Measurements from ENCODE around the gene RNF144A. TPM values are rescaled to one million over a fixed set of nuclear protein-coding genes. Genes with fewer than 3 reads are reported as not detected.

The RNF144A gene
- total and polyA plus RNA-seq, 2 donors (not counting 1 experiment from before 2014, with no cell fraction given), result 1.2 to 1.6 TPM

DNA sequence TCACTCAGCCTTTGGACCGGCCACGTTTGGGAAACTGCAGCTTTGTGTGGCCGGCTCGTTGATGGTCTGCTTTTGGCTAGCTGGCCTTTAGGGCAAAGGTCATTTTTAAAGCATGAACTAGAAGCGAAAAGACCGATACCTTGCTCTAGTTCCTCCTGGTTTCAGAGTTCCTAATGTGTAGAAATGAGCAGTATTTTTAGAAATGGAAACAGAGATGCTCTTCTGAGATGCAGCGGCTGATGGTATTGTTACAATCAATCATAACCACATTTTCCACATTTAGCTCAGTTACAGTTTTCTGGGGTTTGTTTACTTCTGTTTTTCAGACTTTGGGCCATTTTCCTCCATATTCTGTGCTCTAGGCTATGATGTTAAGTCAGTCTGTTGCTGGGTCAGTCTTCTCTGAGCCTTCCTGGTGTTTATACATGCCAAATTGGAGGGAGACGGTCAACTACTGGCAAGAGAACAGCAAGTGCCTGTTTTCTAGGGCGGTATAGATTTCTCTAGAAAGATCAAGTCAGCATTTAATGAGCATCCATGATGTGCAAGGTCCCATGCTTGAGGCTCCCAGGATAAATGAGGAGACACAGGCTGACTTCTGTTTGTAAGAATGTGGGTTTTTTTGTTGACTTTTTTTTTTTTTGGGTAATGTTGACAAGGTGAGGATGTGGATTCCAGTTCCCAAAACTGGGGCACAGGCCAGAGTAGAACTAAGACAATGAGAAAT is 28.0 kb downstream of the RNF144A start:
- intact Hi-C loops (cut with micrococcal nuclease), result no loop called here
- H3K27me3 Mint-ChIP-seq, result no peaks in the 10 kb centered on the region
- H3K4me1 ChIP-seq (ENCODE audit: control insufficient read depth in 2 of 2, insufficient read depth in 2 of 2, low read length in 2 of 2), result peaks cover 6 to 13% of the 10 kb centered on the region in 2 donors
- no peak overlapping the region for H3K4me2 ChIP-seq (replicated peaks; ENCODE audit: low read depth, low read length, poor library complexity, severe bottlenecking)
- no peaks in the 10 kb centered on the region for H3K27me3 ChIP-seq (replicated peaks in 1 of 4; ENCODE audit: control extremely low read depth in 1 of 4, control insufficient read depth in 3 of 4, insufficient read depth in 4 of 4, low read length in 3 of 4)
- H3K4me3 ChIP-seq (ENCODE audit: control extremely low read depth in 1 of 5, extremely low read depth in 1 of 5, insufficient read depth in 1 of 5, low read depth in 2 of 5, low read length in 4 of 5), result no peak overlapping the region
- no peak overlapping the region for H3K27ac ChIP-seq (ENCODE audit: low read length in 2 of 2)
- no peak for ATAC-seq (ENCODE audit: low read depth)
- no peaks in the 10 kb centered on the region for H4K20me1 ChIP-seq (ENCODE audit: control insufficient read depth, insufficient read depth, low read length, poor library complexity, severe bottlenecking)
- peaks cover 0 to 2% of the 10 kb centered on the region in 2 experiments for H3K36me3 ChIP-seq (replicated peaks in 1 of 2; ENCODE audit: control extremely low read depth in 1 of 2, control insufficient read depth in 1 of 2, extremely low read depth in 1 of 2, insufficient read depth in 2 of 2, low read length in 1 of 2)
- H3K9me3 Mint-ChIP-seq (ENCODE audit: insufficient read depth), result no peaks in the 10 kb centered on the region
- ChIA-PET POLR2A (no interaction called here), CTCF (no interaction called here)
- TF ChIP-seq, protein P1, sequence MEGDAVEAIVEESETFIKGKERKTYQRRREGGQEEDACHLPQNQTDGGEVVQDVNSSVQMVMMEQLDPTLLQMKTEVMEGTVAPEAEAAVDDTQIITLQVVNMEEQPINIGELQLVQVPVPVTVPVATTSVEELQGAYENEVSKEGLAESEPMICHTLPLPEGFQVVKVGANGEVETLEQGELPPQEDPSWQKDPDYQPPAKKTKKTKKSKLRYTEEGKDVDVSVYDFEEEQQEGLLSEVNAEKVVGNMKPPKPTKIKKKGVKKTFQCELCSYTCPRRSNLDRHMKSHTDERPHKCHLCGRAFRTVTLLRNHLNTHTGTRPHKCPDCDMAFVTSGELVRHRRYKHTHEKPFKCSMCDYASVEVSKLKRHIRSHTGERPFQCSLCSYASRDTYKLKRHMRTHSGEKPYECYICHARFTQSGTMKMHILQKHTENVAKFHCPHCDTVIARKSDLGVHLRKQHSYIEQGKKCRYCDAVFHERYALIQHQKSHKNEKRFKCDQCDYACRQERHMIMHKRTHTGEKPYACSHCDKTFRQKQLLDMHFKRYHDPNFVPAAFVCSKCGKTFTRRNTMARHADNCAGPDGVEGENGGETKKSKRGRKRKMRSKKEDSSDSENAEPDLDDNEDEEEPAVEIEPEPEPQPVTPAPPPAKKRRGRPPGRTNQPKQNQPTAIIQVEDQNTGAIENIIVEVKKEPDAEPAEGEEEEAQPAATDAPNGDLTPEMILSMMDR (IDR thresholded peaks at IDR 0.05), result no peak
- no peak for TF ChIP-seq EZH2 (IDR thresholded peaks at IDR 0.05; ENCODE audit: borderline replicate concordance, insufficient read depth, low read depth, low read length, poor library complexity, severe bottlenecking)
- 90% methylated on average over 5 of the region's 9 CpGs for WGBS (ENCODE audit: insufficient coverage)
- peaks cover 11% of the 10 kb centered on the region for H3K4me1 Mint-ChIP-seq
- no peak overlapping the region for H3K27ac Mint-ChIP-seq
- no peak overlapping the region for H3K4me3 Mint-ChIP-seq
- no peaks in the 10 kb centered on the region for H3K9me3 ChIP-seq (ENCODE audit: control extremely low read depth in 1 of 3, control insufficient read depth in 2 of 3, insufficient read depth in 1 of 3, low read length in 2 of 3)
- H3K9ac ChIP-seq (ENCODE audit: low read length), result no peak overlapping the region
- H3K79me2 ChIP-seq (ENCODE audit: control insufficient read depth, insufficient read depth, low read length), result no peaks in the 10 kb centered on the region
- H2AFZ ChIP-seq (ENCODE audit: insufficient read depth, low read depth, low read length, poor library complexity, severe bottlenecking), result peak overlapping the region; percentile 33
- DNase-seq, result no peak

DNA sequence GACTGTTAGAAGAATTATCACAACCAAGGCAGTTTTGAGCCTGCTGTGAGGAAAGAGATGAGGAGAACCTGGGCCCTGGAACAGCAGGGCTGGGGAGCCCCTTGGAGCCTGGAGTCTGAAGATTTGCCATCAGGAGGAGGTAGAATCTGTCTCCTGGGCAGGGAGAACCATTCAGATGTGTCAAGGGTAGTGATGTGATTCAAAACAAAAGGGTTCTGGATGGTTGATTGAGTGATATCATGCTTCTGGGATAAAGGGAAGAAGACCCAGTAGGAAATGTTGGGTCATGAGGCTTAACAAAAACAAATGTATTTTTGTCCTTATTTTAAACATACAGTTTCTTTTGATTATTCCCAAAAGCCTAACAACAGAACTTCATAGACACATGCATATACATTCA is 28.6 kb downstream of the RNF144A start:
- Mint-ChIP-seq H3K4me1 (peaks cover 11% of the 10 kb centered on the region), H3K4me3 (no peak overlapping the region), H3K27ac (no peak overlapping the region), H3K9me3 (ENCODE audit: insufficient read depth) (no peaks in the 10 kb centered on the region), H3K27me3 (no peaks in the 10 kb centered on the region)
- peaks cover 0 to 2% of the 10 kb centered on the region in 2 experiments for H3K36me3 ChIP-seq (replicated peaks in 1 of 2; ENCODE audit: control extremely low read depth in 1 of 2, control insufficient read depth in 1 of 2, extremely low read depth in 1 of 2, insufficient read depth in 2 of 2, low read length in 1 of 2)
- H4K20me1 ChIP-seq (ENCODE audit: control insufficient read depth, insufficient read depth, low read length, poor library complexity, severe bottlenecking), result no peaks in the 10 kb centered on the region
- H3K79me2 ChIP-seq (ENCODE audit: control insufficient read depth, insufficient read depth, low read length), result no peaks in the 10 kb centered on the region
- TF ChIP-seq, protein P1 (IDR thresholded peaks at IDR 0.05), result no peak
- TF ChIP-seq EZH2 (IDR thresholded peaks at IDR 0.05; ENCODE audit: borderline replicate concordance, insufficient read depth, low read depth, low read length, poor library complexity, severe bottlenecking), result no peak
- H2AFZ ChIP-seq (ENCODE audit: insufficient read depth, low read depth, low read length, poor library complexity, severe bottlenecking), result no peak overlapping the region
- H3K9me3 ChIP-seq (ENCODE audit: control extremely low read depth in 1 of 3, control insufficient read depth in 2 of 3, insufficient read depth in 1 of 3, low read length in 2 of 3), result no peaks in the 10 kb centered on the region
- ATAC-seq (ENCODE audit: low read depth) (no peak), DNase-seq (no peak)
- no peaks in the 10 kb centered on the region for H3K27me3 ChIP-seq (replicated peaks in 1 of 4; ENCODE audit: control extremely low read depth in 1 of 4, control insufficient read depth in 3 of 4, insufficient read depth in 4 of 4, low read length in 3 of 4)
- no peak overlapping the region for H3K4me2 ChIP-seq (replicated peaks; ENCODE audit: low read depth, low read length, poor library complexity, severe bottlenecking)
- intact Hi-C loops (cut with micrococcal nuclease), result no loop called here
- no peak overlapping the region for H3K9ac ChIP-seq (ENCODE audit: low read length)
- H3K4me1 ChIP-seq (ENCODE audit: control insufficient read depth in 2 of 2, insufficient read depth in 2 of 2, low read length in 2 of 2), result peaks cover 6 to 13% of the 10 kb centered on the region in 2 donors
- no peak overlapping the region for H3K4me3 ChIP-seq (ENCODE audit: control extremely low read depth in 1 of 5, extremely low read depth in 1 of 5, insufficient read depth in 1 of 5, low read depth in 2 of 5, low read length in 4 of 5)
- ChIA-PET POLR2A (no interaction called here), CTCF (no interaction called here)
- H3K27ac ChIP-seq (ENCODE audit: low read length in 2 of 2), result no peak overlapping the region
